ENCODE measurements around the gene BICDL2. TPM values are rescaled to one million over a fixed set of nuclear protein-coding genes. Genes with fewer than 3 reads are reported as not detected.
A peak's percentile ranks its signal among the peaks of the same experiment; 100 is the strongest.

Gene BICDL2
- total and polyA plus RNA-seq, 9 of the 15 experiments (the other 6 are each of a cell fraction or from before 2014, with no cell fraction given), result 0.09 to 0.28 (median 0.09) TPM; not detected in 6

GRCh38 chr16:3059041-3059722, 22.4 kb upstream of the BICDL2 start (continued):
- TF ChIP-seq RFX7 (CRISPR knock-in tag; IDR thresholded peaks at IDR 0.05) (no peak), ZFP36 (IDR thresholded peaks at IDR 0.05; ENCODE audit: low read depth, low read length, partially characterized antibody) (no peak), EZH2 (IDR thresholded peaks at IDR 0.05; ENCODE audit: borderline replicate concordance, low read depth, low read length) (no peak), MAZ (CRISPR knock-in tag; conservative IDR thresholded peaks at IDR 0.05 in 1 of 2, IDR thresholded peaks at IDR 0.05 in 1 of 2) (peak; percentile 97 to 98), SLC30A9 (CRISPR knock-in tag; IDR thresholded peaks at IDR 0.05) (no peak), MBD2 (IDR thresholded peaks at IDR 0.05; ENCODE audit: borderline replicate concordance, low read depth) (no peak), DACH1 (IDR thresholded peaks at IDR 0.05; ENCODE audit: partially characterized antibody) (no peak), CBFB (CRISPR knock-in tag; IDR thresholded peaks at IDR 0.05) (no peak), SPI1 (IDR thresholded peaks at IDR 0.05; ENCODE audit: borderline replicate concordance, low read depth, low read length) (no peak), MYBL2 (IDR thresholded peaks at IDR 0.05; ENCODE audit: low read depth) (no peak), MYBL2 (CRISPR knock-in tag; IDR thresholded peaks at IDR 0.05; ENCODE audit: borderline replicate concordance) (no peak), EHMT2 (IDR thresholded peaks at IDR 0.05) (no peak), NCOA6 (IDR thresholded peaks at IDR 0.05) (no peak; the same call in 1 of the 2 replicates), PHF21A (IDR thresholded peaks at IDR 0.05; ENCODE audit: borderline replicate concordance, low read depth) (no peak), PHB2 (IDR thresholded peaks at IDR 0.05; ENCODE audit: low read depth) (no peak), RBFOX2 (IDR thresholded peaks at IDR 0.05; ENCODE audit: low read depth, low read length) (peak; percentile 81), ESRRB (CRISPR knock-in tag; IDR thresholded peaks at IDR 0.05; ENCODE audit: borderline replicate concordance) (no peak), MED1 (CRISPR knock-in tag; IDR thresholded peaks at IDR 0.05; ENCODE audit: borderline replicate concordance) (no peak), NUFIP1 (IDR thresholded peaks at IDR 0.05; ENCODE audit: partially characterized antibody) (no peak), SAP30 (IDR thresholded peaks at IDR 0.05; ENCODE audit: borderline replicate concordance, insufficient read depth, low read depth, low read length, poor library complexity, severe bottlenecking) (no peak), NFE2L1 (tag; IDR thresholded peaks at IDR 0.05; ENCODE audit: borderline replicate concordance, low read depth) (no peak)
- TF ChIP-seq, protein P1, sequence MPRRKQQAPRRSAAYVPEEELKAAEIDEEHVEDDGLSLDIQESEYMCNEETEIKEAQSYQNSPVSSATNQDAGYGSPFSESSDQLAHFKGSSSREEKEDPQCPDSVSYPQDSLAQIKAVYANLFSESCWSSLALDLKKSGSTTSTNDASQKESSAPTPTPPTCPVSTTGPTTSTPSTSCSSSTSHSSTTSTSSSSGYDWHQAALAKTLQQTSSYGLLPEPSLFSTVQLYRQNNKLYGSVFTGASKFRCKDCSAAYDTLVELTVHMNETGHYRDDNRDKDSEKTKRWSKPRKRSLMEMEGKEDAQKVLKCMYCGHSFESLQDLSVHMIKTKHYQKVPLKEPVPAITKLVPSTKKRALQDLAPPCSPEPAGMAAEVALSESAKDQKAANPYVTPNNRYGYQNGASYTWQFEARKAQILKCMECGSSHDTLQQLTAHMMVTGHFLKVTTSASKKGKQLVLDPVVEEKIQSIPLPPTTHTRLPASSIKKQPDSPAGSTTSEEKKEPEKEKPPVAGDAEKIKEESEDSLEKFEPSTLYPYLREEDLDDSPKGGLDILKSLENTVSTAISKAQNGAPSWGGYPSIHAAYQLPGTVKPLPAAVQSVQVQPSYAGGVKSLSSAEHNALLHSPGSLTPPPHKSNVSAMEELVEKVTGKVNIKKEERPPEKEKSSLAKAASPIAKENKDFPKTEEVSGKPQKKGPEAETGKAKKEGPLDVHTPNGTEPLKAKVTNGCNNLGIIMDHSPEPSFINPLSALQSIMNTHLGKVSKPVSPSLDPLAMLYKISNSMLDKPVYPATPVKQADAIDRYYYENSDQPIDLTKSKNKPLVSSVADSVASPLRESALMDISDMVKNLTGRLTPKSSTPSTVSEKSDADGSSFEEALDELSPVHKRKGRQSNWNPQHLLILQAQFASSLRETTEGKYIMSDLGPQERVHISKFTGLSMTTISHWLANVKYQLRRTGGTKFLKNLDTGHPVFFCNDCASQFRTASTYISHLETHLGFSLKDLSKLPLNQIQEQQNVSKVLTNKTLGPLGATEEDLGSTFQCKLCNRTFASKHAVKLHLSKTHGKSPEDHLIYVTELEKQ (CRISPR knock-in tag; IDR thresholded peaks at IDR 0.05), result no peak
- TF ChIP-seq, protein P2, sequence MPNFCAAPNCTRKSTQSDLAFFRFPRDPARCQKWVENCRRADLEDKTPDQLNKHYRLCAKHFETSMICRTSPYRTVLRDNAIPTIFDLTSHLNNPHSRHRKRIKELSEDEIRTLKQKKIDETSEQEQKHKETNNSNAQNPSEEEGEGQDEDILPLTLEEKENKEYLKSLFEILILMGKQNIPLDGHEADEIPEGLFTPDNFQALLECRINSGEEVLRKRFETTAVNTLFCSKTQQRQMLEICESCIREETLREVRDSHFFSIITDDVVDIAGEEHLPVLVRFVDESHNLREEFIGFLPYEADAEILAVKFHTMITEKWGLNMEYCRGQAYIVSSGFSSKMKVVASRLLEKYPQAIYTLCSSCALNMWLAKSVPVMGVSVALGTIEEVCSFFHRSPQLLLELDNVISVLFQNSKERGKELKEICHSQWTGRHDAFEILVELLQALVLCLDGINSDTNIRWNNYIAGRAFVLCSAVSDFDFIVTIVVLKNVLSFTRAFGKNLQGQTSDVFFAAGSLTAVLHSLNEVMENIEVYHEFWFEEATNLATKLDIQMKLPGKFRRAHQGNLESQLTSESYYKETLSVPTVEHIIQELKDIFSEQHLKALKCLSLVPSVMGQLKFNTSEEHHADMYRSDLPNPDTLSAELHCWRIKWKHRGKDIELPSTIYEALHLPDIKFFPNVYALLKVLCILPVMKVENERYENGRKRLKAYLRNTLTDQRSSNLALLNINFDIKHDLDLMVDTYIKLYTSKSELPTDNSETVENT (CRISPR knock-in tag; IDR thresholded peaks at IDR 0.05), result no peak
- TF ChIP-seq, protein P3, sequence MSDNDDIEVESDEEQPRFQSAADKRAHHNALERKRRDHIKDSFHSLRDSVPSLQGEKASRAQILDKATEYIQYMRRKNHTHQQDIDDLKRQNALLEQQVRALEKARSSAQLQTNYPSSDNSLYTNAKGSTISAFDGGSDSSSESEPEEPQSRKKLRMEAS (CRISPR knock-in tag; IDR thresholded peaks at IDR 0.05), result peak; percentile 89

Data from K562 (cell line).